GM10266 (cell line): ENCODE results near the gene TPCN2.

Source experiments
- DNase-seq: peaks from one replicate; pipeline ENCODE4 v3.0.0; 2012; ENCODE audit errors: extremely low spot score
- TF ChIP-seq, protein P1 (sequence below): IDR thresholded peaks from 2 replicates; pipeline ENCODE4 v1.5.1; 2012; ENCODE audit warnings: mild to moderate bottlenecking, low read depth; ENCODE audit not compliant: control insufficient read depth, insufficient read depth; ENCODE audit errors: missing control alignments

The TPCN2 gene

DNA sequence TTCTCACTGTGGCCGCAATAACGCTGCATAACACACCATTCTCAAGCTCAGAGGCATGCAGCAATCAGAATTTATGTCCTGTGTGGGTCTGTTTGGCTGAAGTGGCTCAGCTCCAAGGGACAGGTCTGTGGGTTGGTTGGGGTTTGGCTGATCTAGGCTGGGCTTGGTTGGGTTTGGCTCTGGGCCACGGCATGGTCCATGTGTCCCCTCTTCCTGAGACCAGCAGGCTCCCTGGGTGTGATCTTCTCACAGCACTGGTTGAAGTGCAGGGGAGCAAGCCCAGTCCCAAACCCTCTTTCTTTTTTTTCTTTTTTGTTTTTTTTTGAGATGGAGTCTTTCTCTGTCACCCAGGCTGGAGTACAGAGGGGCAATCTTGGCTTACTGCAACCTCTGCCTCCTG lies 132.0 kb downstream of the TPCN2 start:
- DNase-seq, result no peak
- TF ChIP-seq, protein P1, sequence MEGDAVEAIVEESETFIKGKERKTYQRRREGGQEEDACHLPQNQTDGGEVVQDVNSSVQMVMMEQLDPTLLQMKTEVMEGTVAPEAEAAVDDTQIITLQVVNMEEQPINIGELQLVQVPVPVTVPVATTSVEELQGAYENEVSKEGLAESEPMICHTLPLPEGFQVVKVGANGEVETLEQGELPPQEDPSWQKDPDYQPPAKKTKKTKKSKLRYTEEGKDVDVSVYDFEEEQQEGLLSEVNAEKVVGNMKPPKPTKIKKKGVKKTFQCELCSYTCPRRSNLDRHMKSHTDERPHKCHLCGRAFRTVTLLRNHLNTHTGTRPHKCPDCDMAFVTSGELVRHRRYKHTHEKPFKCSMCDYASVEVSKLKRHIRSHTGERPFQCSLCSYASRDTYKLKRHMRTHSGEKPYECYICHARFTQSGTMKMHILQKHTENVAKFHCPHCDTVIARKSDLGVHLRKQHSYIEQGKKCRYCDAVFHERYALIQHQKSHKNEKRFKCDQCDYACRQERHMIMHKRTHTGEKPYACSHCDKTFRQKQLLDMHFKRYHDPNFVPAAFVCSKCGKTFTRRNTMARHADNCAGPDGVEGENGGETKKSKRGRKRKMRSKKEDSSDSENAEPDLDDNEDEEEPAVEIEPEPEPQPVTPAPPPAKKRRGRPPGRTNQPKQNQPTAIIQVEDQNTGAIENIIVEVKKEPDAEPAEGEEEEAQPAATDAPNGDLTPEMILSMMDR, result no peak

DNA sequence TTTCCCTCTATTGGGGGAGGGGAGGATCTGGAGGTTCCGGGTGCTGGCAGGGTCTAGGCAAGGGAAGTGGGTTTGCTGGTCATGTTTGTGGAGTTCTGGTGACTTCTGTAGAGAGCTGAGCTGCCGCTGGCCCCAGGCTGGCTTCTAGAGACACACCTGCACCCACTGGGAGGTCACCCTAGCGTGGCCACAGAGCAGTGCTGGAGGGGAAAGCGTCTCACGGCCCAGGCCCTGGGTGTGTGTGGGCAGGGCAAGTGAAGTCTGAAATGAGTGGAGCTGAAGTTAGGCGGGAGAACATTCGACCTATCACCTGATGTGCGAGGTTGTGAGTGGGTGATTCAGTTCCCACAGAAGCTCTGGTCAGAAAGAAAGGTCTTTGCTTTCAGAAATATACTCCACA lies 134.9 kb downstream of the TPCN2 start:
- TF ChIP-seq, protein P1, result no peak
- DNase-seq, result peak; percentile 65
